GM18907 (cell line): ENCODE data around the gene GNPDA1.

ENCODE experiments used
- ATAC-seq: cut with Tn5 transposase; IDR thresholded peaks from one replicate; pipeline ENCODE4 v1.9.1; 2021; ENCODE audit warnings: mild to moderate bottlenecking, moderate library complexity; ENCODE audit not compliant: unreplicated experiment

GNPDA1 gene

GRCh38 chr5:141995656-141996055 is 17.2 kb downstream of the GNPDA1 start:
- no peak for ATAC-seq

- no peak for ATAC-seq
These were observed 18.2 kb downstream of the GNPDA1 start for GRCh38 chr5:141994511-141995136.

- ATAC-seq: no peak
These were observed 20.4 kb downstream of the GNPDA1 start for GRCh38 chr5:141992349-141992963.

GRCh38 chr5:141989720-141990119 is 23.1 kb downstream of the GNPDA1 start:
- ATAC-seq: no peak

GRCh38 chr5:141986072-141986471 is 26.8 kb downstream of the GNPDA1 start:
- no peak for ATAC-seq

- ATAC-seq: no peak
These were observed 30.2 kb downstream of the GNPDA1 start for GRCh38 chr5:141982626-141983025.

- no peak for ATAC-seq
These were observed 34.4 kb downstream of the GNPDA1 start for GRCh38 chr5:141978389-141978788.

- ATAC-seq: no peak
These were observed 36.7 kb downstream of the GNPDA1 start for GRCh38 chr5:141976176-141976575.

- no peak for ATAC-seq
These were observed 38.8 kb downstream of the GNPDA1 start for GRCh38 chr5:141973871-141974595.

GRCh38 chr5:141969783-141970771 is 42.8 kb downstream of the GNPDA1 start:
- ATAC-seq: peak; percentile 63

- peak; percentile 92 for ATAC-seq
These were observed 43.8 kb downstream of the GNPDA1 start, which contains the start of gene RNF14 for GRCh38 chr5:141968914-141969608. TSS of gene RNF14 (plus strand) at chr5:141969105. CDS start at chr5:141973589, 4,484 bp downstream.

- no peak for ATAC-seq
These were observed 45.9 kb downstream of the GNPDA1 start for GRCh38 chr5:141966963-141967333.

GRCh38 chr5:141966275-141966962 is 46.4 kb downstream of the GNPDA1 start:
- no peak for ATAC-seq

GRCh38 chr5:141965071-141965470 is 47.8 kb downstream of the GNPDA1 start:
- no peak for ATAC-seq

- ATAC-seq: no peak
These were observed 49.1 kb downstream of the GNPDA1 start for GRCh38 chr5:141963701-141964100.

GRCh38 chr5:141961466-141961865 is 51.4 kb downstream of the GNPDA1 start:
- no peak for ATAC-seq

GRCh38 chr5:141960449-141961323 is 52.1 kb downstream of the GNPDA1 start:
- peak; percentile 90 for ATAC-seq

GRCh38 chr5:141960018-141960417 is 52.8 kb downstream of the GNPDA1 start:
- ATAC-seq: no peak
